Epithelial cell of esophagus (primary cell): ENCODE data around the gene BCL2.

Experiments
- DNase-seq: peaks from one replicate; pipeline ENCODE4 v3.0.0; 2010; ENCODE audit warnings: low read depth
- H3K4me3 ChIP-seq: 2 replicates; pipeline ENCODE4 v1.5.1; 2011; ENCODE audit warnings: mild to moderate bottlenecking, low read length, control low read depth
- TF ChIP-seq, protein P1 (sequence below): IDR thresholded peaks from 2 replicates; pipeline ENCODE4 v1.5.1; 2011; ENCODE audit warnings: low read depth, mild to moderate bottlenecking, low read length, control low read depth, inconsistent platforms; ENCODE audit not compliant: insufficient read depth; ENCODE audit errors: missing control alignments

Gene BCL2

GRCh38 chr18:63113899-63114565 lies 205.5 kb downstream of the BCL2 start:
- no peak for DNase-seq

DNA sequence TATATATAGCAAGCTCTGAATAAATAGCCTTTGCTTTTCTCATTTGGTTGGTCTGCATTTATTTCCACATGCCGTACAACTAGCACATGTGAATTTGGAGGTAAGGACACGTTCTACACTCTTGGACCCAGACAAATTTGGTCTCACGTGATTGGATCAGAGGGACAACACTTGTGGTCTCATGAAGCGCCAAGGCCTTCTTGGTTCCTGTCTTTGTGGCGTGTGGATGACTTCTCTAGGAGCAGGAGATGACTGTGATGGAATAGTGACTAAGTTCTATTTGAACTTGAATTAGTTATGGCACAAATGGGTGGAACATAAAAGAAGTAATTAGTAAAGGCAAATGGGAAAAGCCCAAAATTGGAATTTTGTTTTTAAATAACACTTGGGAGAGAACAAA lies 206.9 kb downstream of the BCL2 start:
- H3K4me3 ChIP-seq, result no peak overlapping the region
- TF ChIP-seq, protein P1, sequence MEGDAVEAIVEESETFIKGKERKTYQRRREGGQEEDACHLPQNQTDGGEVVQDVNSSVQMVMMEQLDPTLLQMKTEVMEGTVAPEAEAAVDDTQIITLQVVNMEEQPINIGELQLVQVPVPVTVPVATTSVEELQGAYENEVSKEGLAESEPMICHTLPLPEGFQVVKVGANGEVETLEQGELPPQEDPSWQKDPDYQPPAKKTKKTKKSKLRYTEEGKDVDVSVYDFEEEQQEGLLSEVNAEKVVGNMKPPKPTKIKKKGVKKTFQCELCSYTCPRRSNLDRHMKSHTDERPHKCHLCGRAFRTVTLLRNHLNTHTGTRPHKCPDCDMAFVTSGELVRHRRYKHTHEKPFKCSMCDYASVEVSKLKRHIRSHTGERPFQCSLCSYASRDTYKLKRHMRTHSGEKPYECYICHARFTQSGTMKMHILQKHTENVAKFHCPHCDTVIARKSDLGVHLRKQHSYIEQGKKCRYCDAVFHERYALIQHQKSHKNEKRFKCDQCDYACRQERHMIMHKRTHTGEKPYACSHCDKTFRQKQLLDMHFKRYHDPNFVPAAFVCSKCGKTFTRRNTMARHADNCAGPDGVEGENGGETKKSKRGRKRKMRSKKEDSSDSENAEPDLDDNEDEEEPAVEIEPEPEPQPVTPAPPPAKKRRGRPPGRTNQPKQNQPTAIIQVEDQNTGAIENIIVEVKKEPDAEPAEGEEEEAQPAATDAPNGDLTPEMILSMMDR, result no peak
- no peak for DNase-seq

More at GRCh38 chr18:63113899-63114565, 205.5 kb downstream of the BCL2 start:
- TF ChIP-seq, protein P1, result no peak
- H3K4me3 ChIP-seq, result no peak overlapping the region

GRCh38 chr18:63111671-63112402 lies 207.7 kb downstream of the BCL2 start:
- DNase-seq, result no peak
- TF ChIP-seq, protein P1, result no peak
- H3K4me3 ChIP-seq, result no peak overlapping the region

GRCh38 chr18:63109802-63110201 lies 209.8 kb downstream of the BCL2 start:
- TF ChIP-seq, protein P1, result no peak
- no peak overlapping the region for H3K4me3 ChIP-seq
- DNase-seq, result no peak

- no peak for DNase-seq
- TF ChIP-seq, protein P1, result no peak
- H3K4me3 ChIP-seq, result no peak overlapping the region
Observed at GRCh38 chr18:63109022-63109421, 210.5 kb downstream of the BCL2 start.

DNA sequence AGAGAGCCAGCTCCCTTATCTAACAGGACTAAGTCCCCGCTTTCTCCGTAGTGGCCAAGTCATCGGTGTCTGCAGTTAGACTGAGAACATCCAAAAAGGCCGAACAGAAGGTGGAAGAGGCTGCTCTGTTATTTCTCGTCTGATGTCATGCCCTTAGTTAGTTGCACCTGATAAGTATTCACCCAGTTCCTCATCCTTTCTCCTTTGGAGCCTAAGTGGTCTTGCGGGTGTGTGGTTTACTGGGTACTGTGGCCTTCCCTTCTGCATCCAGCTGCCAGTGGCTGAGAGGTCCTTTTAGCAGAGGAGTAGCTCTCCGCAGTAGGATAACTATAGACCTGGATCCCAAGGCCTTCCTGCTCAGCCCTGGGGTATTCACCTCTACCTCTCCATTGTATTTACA lies 211.6 kb downstream of the BCL2 start:
- DNase-seq, result no peak
- TF ChIP-seq, protein P1, result no peak
- H3K4me3 ChIP-seq, result no peak overlapping the region
